Lower leg skin (tissue), 3 donors: ENCODE data around the gene ATF7IP2.

Experiments used
- CTCF ChIP-seq, 3 donors: fragments of 450-650 bp; IDR thresholded peaks; one replicate each; pipeline ENCODE4 v1.5.1; 2016; ENCODE audit warnings: antibody characterized with exemption in 3 of 3, mild to moderate bottlenecking in 3 of 3, moderate library complexity in 2 of 3
- POLR2A ChIP-seq, 2 donors: fragments of 450-650 bp; IDR thresholded peaks; one replicate each; pipeline ENCODE4 v1.6.1; 2016 to 2017; ENCODE audit warnings: antibody characterized with exemption in 2 of 2, mild to moderate bottlenecking in 1 of 2, moderate library complexity in 1 of 2

- TF ChIP-seq CTCF (IDR thresholded peaks at IDR 0.05) (no peak), POLR2A (IDR thresholded peaks at IDR 0.05) (no peak)
These were observed 108.6 kb downstream of the ATF7IP2 start for GRCh38 chr16:10494343-10495030.
